T-helper 1 cell treated with Interleukin-12 subunit alpha and Interleukin-12 subunit beta and Interleukin-4 antibody, amounts not matched to agents 30 μg/mL and 1 μg/mL, for 36 hours (primary cell): ENCODE results near the gene TREX2.

Source experiments
- H3K27ac Mint-ChIP-seq: one replicate; pipeline ENCODE4 v1.8.0; 2021; ENCODE audit warnings: mild to moderate bottlenecking, mixed read lengths
- H3K27me3 Mint-ChIP-seq: one replicate; pipeline ENCODE4 v1.8.0; 2021; ENCODE audit warnings: low read depth, mixed read lengths
- H3K36me3 Mint-ChIP-seq: one replicate; pipeline ENCODE4 v1.8.0; 2021; ENCODE audit warnings: low read depth, mixed read lengths
- H3K4me1 Mint-ChIP-seq: one replicate; pipeline ENCODE4 v1.8.0; 2021; ENCODE audit warnings: low read depth, mixed read lengths
- H3K4me3 Mint-ChIP-seq: one replicate; pipeline ENCODE4 v1.8.0; 2021; ENCODE audit warnings: mild to moderate bottlenecking, moderate library complexity, mixed read lengths
- H3K9me3 Mint-ChIP-seq: one replicate; pipeline ENCODE4 v1.8.0; 2021; ENCODE audit warnings: mixed read lengths

Gene TREX2

DNA sequence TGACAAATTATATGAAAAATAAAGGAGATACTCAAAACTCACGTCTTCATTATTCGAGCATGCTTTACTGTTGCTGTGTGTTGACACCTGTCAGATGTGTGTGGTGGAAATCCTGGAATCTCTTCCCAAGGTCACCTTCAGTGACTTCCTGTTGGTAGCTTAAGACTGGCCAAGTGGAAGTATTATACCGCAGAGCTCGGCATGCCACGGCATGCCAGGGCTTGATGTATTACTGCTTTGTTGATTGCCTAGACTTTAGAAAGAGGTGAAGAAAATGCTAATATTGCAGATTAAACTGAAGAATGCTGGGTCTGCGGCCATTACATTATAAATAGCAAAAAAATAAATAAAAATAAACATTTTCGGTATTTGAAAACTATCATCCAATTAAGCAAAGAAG lies 4.6 kb downstream of the TREX2 start:
- no peaks in the 10 kb centered on the region for H3K9me3 Mint-ChIP-seq
- no peaks in the 10 kb centered on the region for H3K27me3 Mint-ChIP-seq
- no peaks in the 10 kb centered on the region for H3K4me1 Mint-ChIP-seq
- H3K36me3 Mint-ChIP-seq: no peaks in the 10 kb centered on the region
- H3K27ac Mint-ChIP-seq: no peak overlapping the region
- H3K4me3 Mint-ChIP-seq: no peak overlapping the region

GRCh38 chrX:153440556-153441135 lies 5.2 kb downstream of the TREX2 start:
- H3K4me3 Mint-ChIP-seq: no peak overlapping the region
- no peaks in the 10 kb centered on the region for H3K27me3 Mint-ChIP-seq
- no peaks in the 10 kb centered on the region for H3K4me1 Mint-ChIP-seq
- H3K36me3 Mint-ChIP-seq: no peaks in the 10 kb centered on the region
- no peak overlapping the region for H3K27ac Mint-ChIP-seq
- no peaks in the 10 kb centered on the region for H3K9me3 Mint-ChIP-seq

DNA sequence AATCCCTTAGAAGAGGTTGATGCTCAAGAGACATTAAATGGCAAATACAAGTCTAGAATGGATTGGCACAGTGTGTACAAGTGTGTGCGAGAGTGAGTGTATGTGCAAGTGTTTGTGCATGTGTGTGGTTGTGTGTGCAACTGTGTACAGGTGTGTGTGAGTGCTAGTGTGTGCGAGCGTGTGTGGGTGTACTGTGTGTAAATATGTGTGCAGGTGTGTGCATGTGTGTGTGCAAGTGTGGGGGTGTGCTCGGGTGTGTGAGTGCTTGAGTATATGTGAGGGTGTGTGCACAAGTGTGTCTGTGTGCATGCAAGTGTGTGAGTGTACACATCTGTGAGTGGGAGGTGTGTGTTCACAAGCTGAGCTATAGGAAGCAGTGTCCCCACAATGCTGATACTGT lies 5.9 kb downstream of the TREX2 start:
- Mint-ChIP-seq H3K27ac (no peak overlapping the region), H3K4me3 (no peak overlapping the region), H3K36me3 (no peaks in the 10 kb centered on the region), H3K9me3 (no peaks in the 10 kb centered on the region), H3K4me1 (no peaks in the 10 kb centered on the region), H3K27me3 (no peaks in the 10 kb centered on the region)

- Mint-ChIP-seq H3K36me3 (no peaks in the 10 kb centered on the region), H3K27me3 (no peaks in the 10 kb centered on the region), H3K9me3 (no peaks in the 10 kb centered on the region), H3K27ac (no peak overlapping the region), H3K4me1 (no peaks in the 10 kb centered on the region), H3K4me3 (no peak overlapping the region)
These were observed 7.3 kb downstream of the TREX2 start for GRCh38 chrX:153438532-153438931.

GRCh38 chrX:153435845-153436244 lies 10.0 kb downstream of the TREX2 start:
- H3K4me1 Mint-ChIP-seq: no peaks in the 10 kb centered on the region
- no peaks in the 10 kb centered on the region for H3K27me3 Mint-ChIP-seq
- no peak overlapping the region for H3K4me3 Mint-ChIP-seq
- no peaks in the 10 kb centered on the region for H3K36me3 Mint-ChIP-seq
- H3K9me3 Mint-ChIP-seq: peaks cover under 1% of the 10 kb centered on the region
- no peak overlapping the region for H3K27ac Mint-ChIP-seq

DNA sequence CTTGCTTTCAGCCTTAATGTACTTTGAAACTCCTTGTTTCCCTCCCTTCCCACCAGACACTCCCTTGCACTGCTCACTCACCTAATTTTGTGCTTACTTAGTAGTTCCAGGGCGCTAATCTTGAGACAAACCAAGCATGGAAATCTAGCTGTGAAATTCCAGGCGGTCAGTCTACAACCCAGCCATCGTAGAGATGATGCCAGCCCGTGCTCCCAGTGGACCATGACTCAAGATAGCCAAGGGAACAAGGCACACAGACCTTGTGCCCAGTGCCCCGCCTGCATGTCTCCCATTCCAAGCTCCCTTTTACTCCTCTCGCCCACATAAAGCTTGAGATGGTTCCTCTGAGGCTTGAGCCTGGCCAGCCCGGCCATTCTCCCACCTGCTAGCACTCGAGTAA lies 11.1 kb downstream of the TREX2 start:
- Mint-ChIP-seq H3K4me1 (no peaks in the 10 kb centered on the region), H3K36me3 (no peaks in the 10 kb centered on the region), H3K27me3 (no peaks in the 10 kb centered on the region), H3K4me3 (no peak overlapping the region), H3K27ac (no peak overlapping the region), H3K9me3 (peaks cover 6% of the 10 kb centered on the region)

DNA sequence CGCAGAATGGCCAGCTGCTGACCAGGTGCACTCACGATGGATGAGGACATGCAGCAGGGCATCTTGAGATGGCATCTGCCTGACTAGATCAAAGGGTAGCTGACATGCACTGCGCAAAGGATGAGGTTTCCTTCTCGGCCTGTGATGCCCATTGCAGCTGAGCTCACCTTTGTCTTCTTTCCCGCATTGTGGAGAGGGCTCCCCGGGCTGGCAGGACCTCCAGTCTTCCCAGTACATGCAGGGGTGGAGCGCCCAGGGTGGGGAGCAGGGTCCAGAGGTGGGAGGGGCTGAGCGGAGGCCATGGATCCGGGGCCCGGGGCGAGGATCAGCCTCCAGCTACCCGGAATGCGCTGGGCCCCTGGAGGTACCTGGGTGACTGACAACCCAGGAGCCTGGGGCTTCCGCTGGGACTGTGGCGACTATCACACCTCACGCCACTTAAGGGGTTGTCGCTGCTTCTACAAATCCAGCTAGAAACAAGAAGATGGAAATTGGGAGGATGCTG lies 12.0 kb downstream of the TREX2 start:
- peaks cover 6% of the 10 kb centered on the region for H3K9me3 Mint-ChIP-seq
- H3K36me3 Mint-ChIP-seq: no peaks in the 10 kb centered on the region
- no peaks in the 10 kb centered on the region for H3K27me3 Mint-ChIP-seq
- H3K4me1 Mint-ChIP-seq: no peaks in the 10 kb centered on the region
- H3K27ac Mint-ChIP-seq: no peak overlapping the region
- H3K4me3 Mint-ChIP-seq: no peak overlapping the region

DNA sequence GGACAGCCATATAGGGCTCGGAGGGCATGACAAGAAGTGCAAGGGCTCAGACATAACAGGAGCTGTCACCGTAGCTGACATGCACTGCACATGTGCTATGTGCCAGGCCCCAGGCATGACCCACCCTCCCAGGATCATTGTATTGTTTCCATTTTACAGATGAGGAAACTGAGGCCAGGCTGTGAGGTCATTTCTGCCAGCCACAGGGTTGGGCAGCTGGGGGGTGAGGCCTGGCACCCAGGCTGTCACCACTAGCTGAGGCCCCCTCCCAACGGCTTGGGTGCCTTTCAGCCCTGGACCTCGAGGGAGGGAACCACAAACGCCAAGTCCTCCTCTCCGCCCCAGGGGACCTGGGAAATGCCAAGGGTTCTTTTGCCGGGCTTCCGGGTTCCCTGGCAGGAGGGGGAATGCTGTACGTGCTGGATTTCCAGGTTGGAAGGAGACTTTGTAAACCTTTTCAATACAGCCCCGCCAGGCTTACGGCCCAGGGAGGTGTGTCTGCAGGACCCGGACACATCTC lies 12.6 kb downstream of the TREX2 start:
- H3K36me3 Mint-ChIP-seq: no peaks in the 10 kb centered on the region
- H3K4me1 Mint-ChIP-seq: no peaks in the 10 kb centered on the region
- H3K27me3 Mint-ChIP-seq: no peaks in the 10 kb centered on the region
- peaks cover 6% of the 10 kb centered on the region for H3K9me3 Mint-ChIP-seq
- no peak overlapping the region for H3K4me3 Mint-ChIP-seq
- H3K27ac Mint-ChIP-seq: no peak overlapping the region

DNA sequence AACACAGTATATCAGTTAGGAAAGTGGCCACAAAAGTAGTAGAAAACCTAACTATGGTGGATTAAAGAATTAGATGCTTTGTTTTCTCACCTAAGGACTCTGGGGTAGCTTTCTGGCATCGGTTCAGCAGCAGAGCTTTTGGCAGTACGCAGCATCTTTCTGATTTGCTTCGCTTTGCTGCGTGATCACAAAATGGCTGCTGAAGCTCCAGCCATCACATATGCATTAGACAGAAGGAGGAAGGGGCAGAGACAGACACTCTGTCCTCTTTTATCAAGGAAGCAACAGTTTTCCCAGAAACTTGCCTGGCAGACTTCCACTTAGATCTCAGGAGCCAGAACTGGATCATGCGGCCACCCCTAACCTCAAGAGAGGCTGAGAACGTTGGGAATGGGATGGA lies 15.1 kb downstream of the TREX2 start:
- no peak overlapping the region for H3K27ac Mint-ChIP-seq

DNA sequence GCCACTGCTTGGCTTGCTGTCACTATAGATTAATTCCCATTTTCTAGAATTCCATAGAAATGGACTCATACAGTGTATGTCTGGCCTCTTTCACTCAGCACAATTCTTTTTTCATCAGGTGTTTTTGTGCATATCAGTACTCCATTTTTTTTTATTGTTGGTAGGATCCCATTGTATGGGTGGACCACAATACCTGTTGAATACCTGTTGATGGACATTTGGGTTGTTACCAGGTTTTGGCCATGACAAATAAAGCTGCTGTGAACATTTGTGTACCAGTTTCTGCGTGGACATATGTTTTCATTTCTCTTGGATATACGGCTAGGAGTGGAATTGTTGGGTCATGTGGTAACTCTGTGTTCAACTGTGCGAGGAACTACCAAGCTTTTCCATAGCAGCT lies 19.7 kb downstream of the TREX2 start:
- Mint-ChIP-seq H3K9me3 (peaks cover 6% of the 10 kb centered on the region), H3K36me3 (no peaks in the 10 kb centered on the region), H3K27me3 (peaks cover 4% of the 10 kb centered on the region), H3K4me3 (no peak overlapping the region), H3K4me1 (no peaks in the 10 kb centered on the region), H3K27ac (no peak overlapping the region)

More for the DNA sequence above, 15.1 kb downstream of the TREX2 start:
- Mint-ChIP-seq H3K9me3 (peaks cover 6% of the 10 kb centered on the region), H3K36me3 (no peaks in the 10 kb centered on the region), H3K4me3 (no peak overlapping the region), H3K27me3 (peaks cover 4% of the 10 kb centered on the region), H3K4me1 (no peaks in the 10 kb centered on the region)

- Mint-ChIP-seq H3K27ac (no peak overlapping the region), H3K27me3 (peaks cover 4% of the 10 kb centered on the region), H3K36me3 (no peaks in the 10 kb centered on the region), H3K4me3 (no peak overlapping the region), H3K9me3 (no peaks in the 10 kb centered on the region), H3K4me1 (no peaks in the 10 kb centered on the region)
These were observed 22.2 kb downstream of the TREX2 start for GRCh38 chrX:153423652-153424051.

- H3K4me3 Mint-ChIP-seq: no peak overlapping the region
- H3K27me3 Mint-ChIP-seq: no peaks in the 10 kb centered on the region
- H3K27ac Mint-ChIP-seq: no peak overlapping the region
- H3K9me3 Mint-ChIP-seq: no peaks in the 10 kb centered on the region
- H3K36me3 Mint-ChIP-seq: no peaks in the 10 kb centered on the region
- no peaks in the 10 kb centered on the region for H3K4me1 Mint-ChIP-seq
These were observed 24.0 kb downstream of the TREX2 start for GRCh38 chrX:153421856-153422255.

GRCh38 chrX:153420851-153421599 lies 24.8 kb downstream of the TREX2 start:
- Mint-ChIP-seq H3K36me3 (no peaks in the 10 kb centered on the region), H3K4me3 (no peak overlapping the region), H3K9me3 (no peaks in the 10 kb centered on the region), H3K4me1 (no peaks in the 10 kb centered on the region), H3K27ac (no peak overlapping the region), H3K27me3 (no peaks in the 10 kb centered on the region)

GRCh38 chrX:153417637-153418036 lies 28.2 kb downstream of the TREX2 start:
- H3K27me3 Mint-ChIP-seq: no peaks in the 10 kb centered on the region
- no peak overlapping the region for H3K27ac Mint-ChIP-seq
- H3K9me3 Mint-ChIP-seq: no peaks in the 10 kb centered on the region
- no peak overlapping the region for H3K4me3 Mint-ChIP-seq
- no peaks in the 10 kb centered on the region for H3K36me3 Mint-ChIP-seq
- H3K4me1 Mint-ChIP-seq: no peaks in the 10 kb centered on the region

- H3K27me3 Mint-ChIP-seq: no peaks in the 10 kb centered on the region
- no peaks in the 10 kb centered on the region for H3K36me3 Mint-ChIP-seq
- no peak overlapping the region for H3K4me3 Mint-ChIP-seq
- no peaks in the 10 kb centered on the region for H3K9me3 Mint-ChIP-seq
- peaks cover 5% of the 10 kb centered on the region for H3K4me1 Mint-ChIP-seq
- H3K27ac Mint-ChIP-seq: no peak overlapping the region
These were observed 28.9 kb downstream of the TREX2 start for GRCh38 chrX:153416781-153417450.
